Measurements from ENCODE around the gene CDK6. TPM values are rescaled to one million over a fixed set of nuclear protein-coding genes. Genes with fewer than 3 reads are reported as not detected.

CDK6 gene
- total RNA-seq, 1 experiment from 2014 or later: 175 TPM

DNA sequence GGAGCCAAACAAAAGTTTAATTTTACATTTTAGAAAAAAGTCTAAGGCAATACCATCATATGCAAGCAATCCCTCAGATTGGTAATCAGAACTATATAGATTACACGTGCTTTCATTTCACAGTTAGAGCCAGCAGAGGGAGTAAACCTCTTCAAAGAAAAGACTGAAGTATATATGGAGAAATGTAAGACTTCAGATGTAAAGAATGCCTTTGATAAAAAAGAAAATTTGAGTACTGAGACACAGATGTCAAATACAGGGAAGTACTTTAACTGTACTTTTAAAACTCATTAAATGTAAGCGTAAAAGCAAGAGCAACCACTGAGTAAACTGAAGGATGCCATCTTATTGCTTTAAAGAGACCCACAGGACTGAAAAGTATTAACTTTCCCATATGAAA is 144.8 kb downstream of the CDK6 start:
- Mint-ChIP-seq H3K4me1 (ENCODE audit: low read depth, unreplicated experiment) (peaks cover 20% of the 10 kb centered on the region), H3K9me3 (ENCODE audit: unreplicated experiment) (no peaks in the 10 kb centered on the region), H3K27me3 (ENCODE audit: insufficient read depth, unreplicated experiment) (no peaks in the 10 kb centered on the region), H3K4me3 (ENCODE audit: unreplicated experiment) (no peak overlapping the region), H3K27ac (ENCODE audit: unreplicated experiment) (peak overlapping the region; percentile 89), H3K36me3 (ENCODE audit: insufficient read depth, unreplicated experiment) (peaks cover 62% of the 10 kb centered on the region)
- intact Hi-C loops (cut with micrococcal nuclease; ENCODE audit: unreplicated experiment): loop anchor here (1.0 kb wide), 4 partner anchors 70 to 364 kb away; no protein-coding TSS in a partner anchor
- ChIA-PET POLR2A (no interaction called here), CTCF (no interaction called here)
- Histone ChIP-seq H3K4me1 (peaks cover 40% of the 10 kb centered on the region), H3K27me3 (replicated peaks; ENCODE audit: control insufficient read depth, insufficient read depth, low read length) (no peaks in the 10 kb centered on the region), H3K36me3 (ENCODE audit: control insufficient read depth, insufficient read depth, low read length) (no peaks in the 10 kb centered on the region), H3K4me3 (ENCODE audit: low read depth, low read length) (no peak overlapping the region), H3K9me3 (no peaks in the 10 kb centered on the region)
- no TSS peak for BruUV-seq (replicated peaks)
- DNase-seq: peak in 1 of 2 experiments; percentile 60
- TF ChIP-seq, protein P1, sequence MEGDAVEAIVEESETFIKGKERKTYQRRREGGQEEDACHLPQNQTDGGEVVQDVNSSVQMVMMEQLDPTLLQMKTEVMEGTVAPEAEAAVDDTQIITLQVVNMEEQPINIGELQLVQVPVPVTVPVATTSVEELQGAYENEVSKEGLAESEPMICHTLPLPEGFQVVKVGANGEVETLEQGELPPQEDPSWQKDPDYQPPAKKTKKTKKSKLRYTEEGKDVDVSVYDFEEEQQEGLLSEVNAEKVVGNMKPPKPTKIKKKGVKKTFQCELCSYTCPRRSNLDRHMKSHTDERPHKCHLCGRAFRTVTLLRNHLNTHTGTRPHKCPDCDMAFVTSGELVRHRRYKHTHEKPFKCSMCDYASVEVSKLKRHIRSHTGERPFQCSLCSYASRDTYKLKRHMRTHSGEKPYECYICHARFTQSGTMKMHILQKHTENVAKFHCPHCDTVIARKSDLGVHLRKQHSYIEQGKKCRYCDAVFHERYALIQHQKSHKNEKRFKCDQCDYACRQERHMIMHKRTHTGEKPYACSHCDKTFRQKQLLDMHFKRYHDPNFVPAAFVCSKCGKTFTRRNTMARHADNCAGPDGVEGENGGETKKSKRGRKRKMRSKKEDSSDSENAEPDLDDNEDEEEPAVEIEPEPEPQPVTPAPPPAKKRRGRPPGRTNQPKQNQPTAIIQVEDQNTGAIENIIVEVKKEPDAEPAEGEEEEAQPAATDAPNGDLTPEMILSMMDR (IDR thresholded peaks at IDR 0.05; ENCODE audit: insufficient read depth in 1 of 2, low read depth in 1 of 2, low read length in 1 of 2, severe bottlenecking in 1 of 2, unreplicated experiment in 1 of 2): peak; percentile 59 to 62

DNA sequence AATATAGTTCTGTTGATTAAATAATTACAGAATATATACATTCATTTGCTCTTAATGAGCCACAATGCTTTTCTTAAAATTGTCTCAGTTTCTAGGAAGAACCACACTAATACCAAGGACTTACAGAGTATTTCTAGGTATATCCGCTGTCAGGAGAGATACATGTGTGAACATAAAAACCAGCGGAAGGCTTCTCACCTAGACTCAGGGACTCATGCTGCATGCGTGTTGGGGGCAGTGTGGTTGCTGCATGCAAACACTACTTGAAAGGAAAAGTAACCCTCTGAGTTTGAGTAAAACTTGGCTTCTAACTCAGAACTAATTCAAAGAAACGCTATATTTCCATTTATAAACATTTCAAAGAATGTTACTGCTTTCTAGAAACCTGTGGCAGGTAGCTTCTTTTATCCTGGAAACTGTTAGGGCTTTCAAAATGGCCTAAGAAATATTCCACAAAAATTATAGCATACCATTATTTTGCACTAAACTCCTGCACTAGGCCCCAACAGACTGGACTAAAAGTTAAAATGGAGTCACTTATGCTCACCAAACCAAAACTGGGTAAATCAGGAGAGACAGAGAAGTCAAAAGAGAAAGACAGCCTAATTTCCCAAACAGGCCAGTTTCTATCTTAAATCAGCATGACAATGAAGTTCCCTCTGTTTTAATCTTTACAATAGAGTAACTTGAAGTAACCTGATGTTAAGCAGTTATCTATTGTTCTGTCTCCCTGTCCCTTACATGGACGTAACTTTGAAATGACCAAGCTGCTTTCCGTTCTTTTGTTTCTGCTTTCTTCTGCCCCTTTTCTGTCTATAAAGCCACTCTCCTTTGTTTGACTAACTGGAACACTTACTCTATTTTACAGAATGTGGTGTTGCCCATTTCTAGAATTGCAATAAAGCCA is 151.0 kb downstream of the CDK6 start:
- BruUV-seq (replicated peaks): no TSS peak
- TF ChIP-seq, protein P1 (IDR thresholded peaks at IDR 0.05; ENCODE audit: insufficient read depth in 1 of 2, low read depth in 1 of 2, low read length in 1 of 2, severe bottlenecking in 1 of 2, unreplicated experiment in 1 of 2): no peak
- peaks cover 45% of the 10 kb centered on the region for H3K4me1 Mint-ChIP-seq (ENCODE audit: low read depth, unreplicated experiment)
- H3K4me3 ChIP-seq (ENCODE audit: low read depth, low read length): no peak overlapping the region
- ChIA-PET POLR2A (no interaction called here), CTCF (no interaction called here)
- peak overlapping the region; percentile 74 for H3K27ac Mint-ChIP-seq (ENCODE audit: unreplicated experiment)
- no peaks in the 10 kb centered on the region for H3K9me3 ChIP-seq
- H3K4me1 ChIP-seq: peaks cover 50% of the 10 kb centered on the region
- DNase-seq: no peak
- H3K27me3 Mint-ChIP-seq (ENCODE audit: insufficient read depth, unreplicated experiment): no peaks in the 10 kb centered on the region
- intact Hi-C loops (cut with micrococcal nuclease; ENCODE audit: unreplicated experiment): no loop called here
- H3K36me3 Mint-ChIP-seq (ENCODE audit: insufficient read depth, unreplicated experiment): peaks cover 41% of the 10 kb centered on the region
- H3K36me3 ChIP-seq (ENCODE audit: control insufficient read depth, insufficient read depth, low read length): no peaks in the 10 kb centered on the region
- H3K4me3 Mint-ChIP-seq (ENCODE audit: unreplicated experiment): no peak overlapping the region
- H3K27me3 ChIP-seq (replicated peaks; ENCODE audit: control insufficient read depth, insufficient read depth, low read length): no peaks in the 10 kb centered on the region
- H3K9me3 Mint-ChIP-seq (ENCODE audit: unreplicated experiment): no peaks in the 10 kb centered on the region

DNA sequence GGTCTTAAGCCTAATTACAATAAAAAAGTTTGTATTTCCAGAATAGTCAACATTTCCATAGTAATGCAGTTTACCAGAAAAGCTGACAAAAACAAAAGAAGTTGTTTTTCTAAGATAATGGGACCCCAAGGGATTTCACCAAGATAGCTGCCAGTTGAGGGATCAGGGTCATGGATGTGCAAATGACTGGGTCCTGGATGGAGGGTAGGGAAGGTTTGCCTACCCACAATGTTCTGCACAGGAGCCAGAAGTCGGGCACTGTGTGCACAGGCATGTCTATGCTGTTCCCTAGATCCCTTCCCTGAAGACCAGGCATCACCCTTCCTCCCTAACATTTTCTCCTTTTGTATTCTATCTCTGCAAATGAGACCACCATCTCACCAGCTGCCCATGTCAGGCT is 152.1 kb downstream of the CDK6 start:
- ChIA-PET CTCF (no interaction called here), POLR2A (no interaction called here)
- no peak for DNase-seq
- Mint-ChIP-seq H3K4me3 (ENCODE audit: unreplicated experiment) (no peak overlapping the region), H3K36me3 (ENCODE audit: insufficient read depth, unreplicated experiment) (peaks cover 37% of the 10 kb centered on the region), H3K27me3 (ENCODE audit: insufficient read depth, unreplicated experiment) (no peaks in the 10 kb centered on the region), H3K27ac (ENCODE audit: unreplicated experiment) (peak overlapping the region; percentile 74), H3K4me1 (ENCODE audit: low read depth, unreplicated experiment) (peaks cover 45% of the 10 kb centered on the region), H3K9me3 (ENCODE audit: unreplicated experiment) (no peaks in the 10 kb centered on the region)
- intact Hi-C loops (cut with micrococcal nuclease; ENCODE audit: unreplicated experiment): no loop called here
- Histone ChIP-seq H3K4me3 (ENCODE audit: low read depth, low read length) (no peak overlapping the region), H3K36me3 (ENCODE audit: control insufficient read depth, insufficient read depth, low read length) (no peaks in the 10 kb centered on the region), H3K9me3 (no peaks in the 10 kb centered on the region), H3K27me3 (replicated peaks; ENCODE audit: control insufficient read depth, insufficient read depth, low read length) (no peaks in the 10 kb centered on the region), H3K4me1 (peaks cover 50% of the 10 kb centered on the region)
- TF ChIP-seq, protein P1 (IDR thresholded peaks at IDR 0.05; ENCODE audit: insufficient read depth in 1 of 2, low read depth in 1 of 2, low read length in 1 of 2, severe bottlenecking in 1 of 2, unreplicated experiment in 1 of 2): no peak
- no TSS peak for BruUV-seq (replicated peaks)
